Neural cell (in vitro differentiated cells): ENCODE data around the gene DIP2C. TPM values are rescaled to one million over a fixed set of nuclear protein-coding genes. Genes with fewer than 3 reads are reported as not detected.

ENCODE experiments used
- H2AFZ ChIP-seq: fragments of 200-600, 300-800 bp; sonication (generic), shearing (Covaris generic); 2 replicates; pipeline ENCODE4 v1.6.0; 2014; ENCODE audit warnings: low read depth, mild to moderate bottlenecking, antibody characterized with exemption, low read length, moderate library complexity
- H3F3A ChIP-seq: fragments of 200-600 bp; shearing (Covaris generic); 2 replicates; pipeline ENCODE4 v1.6.1; 2016; ENCODE audit warnings: mild to moderate bottlenecking, moderate library complexity, mixed read lengths, antibody characterized with exemption, low read length; ENCODE audit not compliant: insufficient read depth, poor library complexity, severe bottlenecking
- H3K27ac ChIP-seq: fragments of 200-600, 300-800 bp; sonication (generic), shearing (Covaris generic); 2 replicates; pipeline ENCODE4 v1.5.1; 2014; ENCODE audit warnings: mild to moderate bottlenecking, low read length, moderate library complexity
- H3K27me3 ChIP-seq: fragments of 300-800, 200-600 bp; sonication (generic), shearing (Covaris generic); 2 replicates; pipeline ENCODE4 v1.6.0; 2014; ENCODE audit warnings: mild to moderate bottlenecking, low read depth, low read length, moderate library complexity; ENCODE audit not compliant: insufficient read depth
- H3K36me3 ChIP-seq: fragments of 300-800, 200-600 bp; sonication (generic), shearing (Covaris generic); 2 replicates; pipeline ENCODE4 v1.5.1; 2014; ENCODE audit warnings: mild to moderate bottlenecking, antibody characterized with exemption, low read length, moderate library complexity; ENCODE audit not compliant: insufficient read depth
- H3K4me2 ChIP-seq: fragments of 300-800, 200-600 bp; sonication (generic), shearing (Covaris generic); 2 replicates; pipeline ENCODE4 v1.6.0; 2014; ENCODE audit warnings: mild to moderate bottlenecking, low read length
- H3K4me3 ChIP-seq: fragments of 300-800, 200-600 bp; sonication (generic), shearing (Covaris generic); 2 replicates; pipeline ENCODE4 v1.5.1; 2014; ENCODE audit warnings: mild to moderate bottlenecking, low read length, moderate library complexity
- H3K79me2 ChIP-seq: fragments of 200-600 bp; shearing (Covaris generic); replicated peaks from 2 replicates; pipeline ENCODE4 v1.6.0; 2014; ENCODE audit warnings: mild to moderate bottlenecking, low read length, moderate library complexity; ENCODE audit not compliant: insufficient read depth
- H3K9ac ChIP-seq: fragments of 300-800, 200-600 bp; sonication (generic), shearing (Covaris generic); 2 replicates; pipeline ENCODE4 v1.6.1; 2016; ENCODE audit warnings: mild to moderate bottlenecking, low read length, mixed read lengths
- H3K9me2 ChIP-seq: fragments of 200-600 bp; shearing (Covaris generic); 2 replicates; pipeline ENCODE4 v1.6.1; 2016; ENCODE audit warnings: mild to moderate bottlenecking, low read length, mixed read lengths; ENCODE audit not compliant: insufficient read depth
- H3K9me3 ChIP-seq: fragments of 200-600, 300-800 bp; sonication (generic), shearing (Covaris generic); 2 replicates; pipeline ENCODE4 v1.6.1; 2016; ENCODE audit warnings: mild to moderate bottlenecking, mixed run types, low read length, moderate library complexity, mixed read lengths
- H4K20me1 ChIP-seq: fragments of 200-600 bp; shearing (Covaris generic); 2 replicates; pipeline ENCODE4 v1.6.1; 2016; ENCODE audit warnings: mild to moderate bottlenecking, mixed run types; ENCODE audit not compliant: insufficient read depth
- EP300 ChIP-seq: fragments of 450-650 bp; conservative IDR thresholded peaks from 2 replicates; pipeline ENCODE4 v1.6.1; 2014; ENCODE audit warnings: antibody characterized with exemption, mild to moderate bottlenecking, moderate library complexity; ENCODE audit not compliant: poor library complexity, severe bottlenecking
- EZH2 ChIP-seq: fragments of 200-600, 300-800 bp; shearing (Covaris generic), sonication (generic); IDR thresholded peaks from 2 replicates; pipeline ENCODE4 v1.6.1; 2014; ENCODE audit warnings: antibody characterized with exemption, low read length, borderline replicate concordance, mild to moderate bottlenecking; ENCODE audit not compliant: insufficient read depth, poor library complexity, severe bottlenecking
- MXI1 ChIP-seq: fragments of 450-650 bp; conservative IDR thresholded peaks from 2 replicates; pipeline ENCODE4 v1.6.1; 2014; ENCODE audit warnings: antibody characterized with exemption, mild to moderate bottlenecking; ENCODE audit not compliant: poor library complexity, severe bottlenecking
- POLR2AphosphoS5 ChIP-seq: IDR thresholded peaks from 2 replicates; pipeline ENCODE4 v1.6.1; 2012
- RAD21 ChIP-seq: fragments of 450-650 bp; conservative IDR thresholded peaks from 2 replicates; pipeline ENCODE4 v1.6.1; 2014; ENCODE audit warnings: antibody characterized with exemption, mild to moderate bottlenecking, moderate library complexity
- SMC3 ChIP-seq: fragments of 450-650 bp; conservative IDR thresholded peaks from 2 replicates; pipeline ENCODE4 v1.6.1; 2014; ENCODE audit warnings: antibody characterized with exemption, mild to moderate bottlenecking, moderate library complexity; ENCODE audit not compliant: poor library complexity
- TAF1 ChIP-seq: IDR thresholded peaks from 2 replicates; pipeline ENCODE4 v1.6.1; 2012; ENCODE audit warnings: low read depth
- polyA plus RNA-seq: library from polyadenylated mRNA; depleted of rRNA; stranded (reverse); fragments of >200 nt; gene quantifications from 2 replicates; pipeline ENCODE4 v1.2.3, GENCODE V29; 2014
- TF ChIP-seq, protein P1 (sequence below): IDR thresholded peaks from 2 replicates; pipeline ENCODE4 v1.6.1; 2012; ENCODE audit warnings: borderline replicate concordance
- TF ChIP-seq, protein P2 (sequence below): fragments of 450-650 bp; IDR thresholded peaks from 2 replicates; pipeline ENCODE4 v1.5.1; 2014; ENCODE audit warnings: antibody characterized with exemption, mild to moderate bottlenecking, moderate library complexity; ENCODE audit not compliant: poor library complexity, severe bottlenecking

DIP2C gene
- polyA plus RNA-seq, 1 donor from 2014 or later: 24.1 TPM

DNA sequence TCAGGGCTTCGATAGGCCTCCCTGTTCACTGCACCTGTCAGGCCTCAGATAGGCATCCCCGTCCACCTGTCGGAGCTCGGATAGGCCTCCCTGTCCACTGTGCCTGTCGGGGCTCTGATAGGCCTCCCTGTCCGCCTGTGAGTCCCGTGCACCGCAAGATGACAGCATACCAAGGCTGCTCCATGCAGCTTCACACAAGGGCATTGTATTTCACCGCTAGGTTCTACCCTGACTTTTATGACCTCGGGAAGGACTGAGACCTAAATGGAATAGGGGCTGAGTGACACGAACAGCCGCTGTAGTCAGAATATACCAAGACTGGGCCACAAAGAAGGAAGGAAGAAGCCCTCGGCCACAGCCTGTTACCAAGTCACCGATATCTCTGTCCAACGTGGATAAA is 271.2 kb downstream of the DIP2C start:
- Histone ChIP-seq H2AFZ (no peak overlapping the region), H4K20me1 (no peaks in the 10 kb centered on the region), H3K36me3 (peaks cover 10% of the 10 kb centered on the region), H3F3A (no peaks in the 10 kb centered on the region), H3K9ac (no peak overlapping the region), H3K27ac (no peak overlapping the region), H3K9me3 (no peaks in the 10 kb centered on the region), H3K4me3 (no peak overlapping the region), H3K9me2 (no peaks in the 10 kb centered on the region), H3K4me2 (no peak overlapping the region), H3K79me2 (no peaks in the 10 kb centered on the region), H3K27me3 (no peaks in the 10 kb centered on the region)
- TF ChIP-seq SMC3 (no peak), EP300 (no peak), EZH2 (no peak), TAF1 (no peak), RAD21 (no peak), MXI1 (no peak), POLR2AphosphoS5 (no peak)
- TF ChIP-seq, protein P1, sequence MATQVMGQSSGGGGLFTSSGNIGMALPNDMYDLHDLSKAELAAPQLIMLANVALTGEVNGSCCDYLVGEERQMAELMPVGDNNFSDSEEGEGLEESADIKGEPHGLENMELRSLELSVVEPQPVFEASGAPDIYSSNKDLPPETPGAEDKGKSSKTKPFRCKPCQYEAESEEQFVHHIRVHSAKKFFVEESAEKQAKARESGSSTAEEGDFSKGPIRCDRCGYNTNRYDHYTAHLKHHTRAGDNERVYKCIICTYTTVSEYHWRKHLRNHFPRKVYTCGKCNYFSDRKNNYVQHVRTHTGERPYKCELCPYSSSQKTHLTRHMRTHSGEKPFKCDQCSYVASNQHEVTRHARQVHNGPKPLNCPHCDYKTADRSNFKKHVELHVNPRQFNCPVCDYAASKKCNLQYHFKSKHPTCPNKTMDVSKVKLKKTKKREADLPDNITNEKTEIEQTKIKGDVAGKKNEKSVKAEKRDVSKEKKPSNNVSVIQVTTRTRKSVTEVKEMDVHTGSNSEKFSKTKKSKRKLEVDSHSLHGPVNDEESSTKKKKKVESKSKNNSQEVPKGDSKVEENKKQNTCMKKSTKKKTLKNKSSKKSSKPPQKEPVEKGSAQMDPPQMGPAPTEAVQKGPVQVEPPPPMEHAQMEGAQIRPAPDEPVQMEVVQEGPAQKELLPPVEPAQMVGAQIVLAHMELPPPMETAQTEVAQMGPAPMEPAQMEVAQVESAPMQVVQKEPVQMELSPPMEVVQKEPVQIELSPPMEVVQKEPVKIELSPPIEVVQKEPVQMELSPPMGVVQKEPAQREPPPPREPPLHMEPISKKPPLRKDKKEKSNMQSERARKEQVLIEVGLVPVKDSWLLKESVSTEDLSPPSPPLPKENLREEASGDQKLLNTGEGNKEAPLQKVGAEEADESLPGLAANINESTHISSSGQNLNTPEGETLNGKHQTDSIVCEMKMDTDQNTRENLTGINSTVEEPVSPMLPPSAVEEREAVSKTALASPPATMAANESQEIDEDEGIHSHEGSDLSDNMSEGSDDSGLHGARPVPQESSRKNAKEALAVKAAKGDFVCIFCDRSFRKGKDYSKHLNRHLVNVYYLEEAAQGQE: no peak
- TF ChIP-seq, protein P2, sequence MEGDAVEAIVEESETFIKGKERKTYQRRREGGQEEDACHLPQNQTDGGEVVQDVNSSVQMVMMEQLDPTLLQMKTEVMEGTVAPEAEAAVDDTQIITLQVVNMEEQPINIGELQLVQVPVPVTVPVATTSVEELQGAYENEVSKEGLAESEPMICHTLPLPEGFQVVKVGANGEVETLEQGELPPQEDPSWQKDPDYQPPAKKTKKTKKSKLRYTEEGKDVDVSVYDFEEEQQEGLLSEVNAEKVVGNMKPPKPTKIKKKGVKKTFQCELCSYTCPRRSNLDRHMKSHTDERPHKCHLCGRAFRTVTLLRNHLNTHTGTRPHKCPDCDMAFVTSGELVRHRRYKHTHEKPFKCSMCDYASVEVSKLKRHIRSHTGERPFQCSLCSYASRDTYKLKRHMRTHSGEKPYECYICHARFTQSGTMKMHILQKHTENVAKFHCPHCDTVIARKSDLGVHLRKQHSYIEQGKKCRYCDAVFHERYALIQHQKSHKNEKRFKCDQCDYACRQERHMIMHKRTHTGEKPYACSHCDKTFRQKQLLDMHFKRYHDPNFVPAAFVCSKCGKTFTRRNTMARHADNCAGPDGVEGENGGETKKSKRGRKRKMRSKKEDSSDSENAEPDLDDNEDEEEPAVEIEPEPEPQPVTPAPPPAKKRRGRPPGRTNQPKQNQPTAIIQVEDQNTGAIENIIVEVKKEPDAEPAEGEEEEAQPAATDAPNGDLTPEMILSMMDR: no peak

DNA sequence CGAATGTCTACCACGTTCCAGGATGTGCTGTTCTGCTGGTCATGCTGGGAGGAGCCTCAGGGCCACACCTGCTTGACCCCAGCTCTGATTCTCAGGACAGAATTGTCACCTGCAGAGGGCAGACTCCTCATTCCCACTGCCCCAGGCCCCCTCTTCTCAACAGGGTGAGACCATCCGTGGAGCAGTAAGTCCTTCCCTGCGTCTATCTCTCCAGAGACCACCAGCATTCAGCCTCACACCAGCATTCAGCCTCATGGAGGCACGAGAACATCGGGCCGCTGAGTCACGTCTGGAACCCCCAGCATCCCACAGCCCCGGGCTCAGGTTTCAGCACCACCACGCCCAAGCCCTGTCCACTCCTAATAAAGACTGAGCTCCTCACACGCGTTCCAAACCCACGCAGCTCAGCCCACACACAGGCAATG is 273.4 kb downstream of the DIP2C start:
- no peak overlapping the region for H3K4me2 ChIP-seq
- no peak overlapping the region for H3K9ac ChIP-seq
- no peaks in the 10 kb centered on the region for H3K79me2 ChIP-seq
- H3K27me3 ChIP-seq: no peaks in the 10 kb centered on the region
- no peaks in the 10 kb centered on the region for H3F3A ChIP-seq
- no peaks in the 10 kb centered on the region for H3K9me2 ChIP-seq
- no peak overlapping the region for H3K4me3 ChIP-seq
- no peak for TF ChIP-seq RAD21
- TF ChIP-seq, protein P1: no peak
- no peak for TF ChIP-seq EP300
- TF ChIP-seq SMC3: no peak
- TF ChIP-seq POLR2AphosphoS5: no peak
- TF ChIP-seq, protein P2: no peak
- no peak for TF ChIP-seq MXI1
- no peaks in the 10 kb centered on the region for H4K20me1 ChIP-seq
- H3K36me3 ChIP-seq: peaks cover 10% of the 10 kb centered on the region
- H3K27ac ChIP-seq: no peak overlapping the region
- no peaks in the 10 kb centered on the region for H3K9me3 ChIP-seq
- no peak overlapping the region for H2AFZ ChIP-seq
